Erythroblast (primary cell): Measurements from ENCODE around the gene CILP2.

Experiments
- GATA1 ChIP-seq: IDR thresholded peaks from 2 replicates; pipeline ENCODE4 v1.6.1; 2011; ENCODE audit warnings: low read depth, mild to moderate bottlenecking, control low read depth, low read length, moderate library complexity
- POLR2A ChIP-seq: IDR thresholded peaks from 2 replicates; pipeline ENCODE4 v1.6.1; 2011; ENCODE audit warnings: mild to moderate bottlenecking, low read length

GRCh38 chr19:19543640-19544039, 5.6 kb downstream of the CILP2 start:
- TF ChIP-seq POLR2A (no peak), GATA1 (no peak)
